Prostate gland (tissue), 2 donors: ENCODE results near the gene YIF1A. TPM values are rescaled to one million over a fixed set of nuclear protein-coding genes. Genes with fewer than 3 reads are reported as not detected.

Experiments
- DNase-seq: peaks from one replicate; pipeline ENCODE4 v3.0.0-alpha.2; 2019; ENCODE audit warnings: low spot score
- H3K27ac ChIP-seq, 2 donors: fragments of 200-600 bp; sonication (generic); 2 replicates each; pipeline ENCODE4 v1.5.1; 2017 to 2019
- H3K27me3 ChIP-seq: fragments of 200-600 bp; sonication (generic); replicated peaks from 2 replicates; pipeline ENCODE4 v1.5.1; 2019; ENCODE audit not compliant: insufficient read depth
- H3K36me3 ChIP-seq, 2 donors: fragments of 200-600 bp; sonication (generic); 1 replicate in 1 of 2; 2 replicates in 1 of 2; pipeline versions ENCODE4 v1.5.1 to v1.8.1; 2017 to 2019
- H3K4me1 ChIP-seq: fragments of 200-600 bp; sonication (generic); replicated peaks from 2 replicates; pipeline ENCODE4 v1.5.1; 2019
- H3K4me3 ChIP-seq, 2 donors: fragments of 200-600 bp; sonication (generic); 2 replicates each; pipeline ENCODE4 v1.5.1; 2017 to 2019
- H3K9me3 ChIP-seq: fragments of 200-600 bp; sonication (generic); 2 replicates; pipeline ENCODE4 v1.5.1; 2017
- POLR2A ChIP-seq: fragments of 450-650 bp; IDR thresholded peaks from one replicate; pipeline ENCODE4 v1.6.1; 2016; ENCODE audit warnings: antibody characterized with exemption, mild to moderate bottlenecking
- POLR2AphosphoS5 ChIP-seq: sonication (generic); formaldehyde crosslinking; IDR thresholded peaks from one replicate; pipeline ENCODE4 v1.6.1; 2017; ENCODE audit warnings: antibody characterized with exemption
- WGBS: methylation state at CpG from one replicate; pipeline ENCODE4 v1.1.5; 2018; 5-methylcytosine and 5-hydroxymethylcytosine counted together
- intact Hi-C: fragments of 100-400 bp; cut with DNase I; formaldehyde crosslinking; loops from one replicate; pipeline ENCODE4 v1.14.2; 2022
- total RNA-seq, 2 donors: library from RNA; depleted of rRNA; stranded (reverse); fragments of >200 nt; gene quantifications; one replicate each; pipeline ENCODE4 v1.1.0, GENCODE V29; 2016
- TF ChIP-seq, protein P1 (sequence below), 4 experiments: fragments of 200-600 bp in 2 of 4; fragments of 450-650 bp in 2 of 4; sonication (generic) in 2 of 4; IDR thresholded peaks; 1 replicate in 3 of 4; 2 replicates in 1 of 4; pipeline ENCODE4 v1.5.1; 2016 to 2019; ENCODE audit warnings: antibody characterized with exemption in 4 of 4, mild to moderate bottlenecking in 2 of 4, moderate library complexity in 2 of 4

Gene YIF1A, protein sequence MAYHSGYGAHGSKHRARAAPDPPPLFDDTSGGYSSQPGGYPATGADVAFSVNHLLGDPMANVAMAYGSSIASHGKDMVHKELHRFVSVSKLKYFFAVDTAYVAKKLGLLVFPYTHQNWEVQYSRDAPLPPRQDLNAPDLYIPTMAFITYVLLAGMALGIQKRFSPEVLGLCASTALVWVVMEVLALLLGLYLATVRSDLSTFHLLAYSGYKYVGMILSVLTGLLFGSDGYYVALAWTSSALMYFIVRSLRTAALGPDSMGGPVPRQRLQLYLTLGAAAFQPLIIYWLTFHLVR
- 100 to 1,000 TPM in 1 of 2 donors, 10 to 100 TPM in 1; 92.6 to 112 TPM for total RNA-seq

DNA sequence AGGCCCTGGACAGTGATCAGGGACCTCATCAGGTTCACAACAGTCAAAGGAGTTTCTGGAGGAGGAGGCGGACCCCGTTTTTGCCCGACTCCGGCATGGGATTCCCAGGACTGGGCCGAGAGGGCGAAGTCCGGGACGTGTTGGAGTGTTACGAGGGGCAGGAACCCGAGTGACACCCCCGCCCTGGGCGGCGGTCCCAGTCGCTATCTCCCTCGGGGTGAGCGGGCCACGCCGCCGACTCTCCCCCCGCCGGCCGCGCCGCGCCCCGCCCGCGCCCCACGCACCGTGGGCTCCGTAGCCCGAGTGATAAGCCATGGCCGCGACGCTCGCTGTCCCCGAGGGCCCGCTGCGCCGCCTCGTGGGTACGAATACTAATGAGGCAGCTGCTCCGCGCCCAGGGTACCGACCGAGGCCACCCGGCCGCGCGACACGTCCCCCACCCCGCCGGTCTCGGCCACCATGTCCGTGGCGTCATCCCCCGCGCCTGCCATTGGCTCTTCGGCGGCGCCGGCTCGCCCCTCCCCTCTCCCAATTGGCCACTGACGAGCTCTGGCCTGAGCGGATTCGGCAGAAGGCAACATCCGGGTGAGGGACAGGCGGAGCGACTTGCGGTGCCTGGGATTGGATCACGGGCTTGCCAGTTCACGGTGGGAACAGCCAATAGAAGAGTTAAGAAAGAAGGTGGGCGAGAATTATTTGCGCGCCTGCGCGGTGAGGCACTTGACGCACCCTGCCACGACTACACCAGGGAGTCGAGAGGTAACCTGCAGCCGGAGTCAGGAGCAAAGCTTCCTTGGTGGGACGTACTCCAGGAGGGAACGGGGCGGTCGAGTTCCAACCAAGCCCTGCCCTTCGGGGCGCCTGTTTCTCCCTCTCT is at the start of gene YIF1A:
YIF1A (minus strand) TSS at position 473 of the 877 bp plus-strand sequence; CDS start at position 315, 158 bp downstream.
- intact Hi-C loops = no loop called here
- peak; percentile 82 for TF ChIP-seq POLR2A
- peak; percentile 98 for TF ChIP-seq POLR2AphosphoS5
- TF ChIP-seq, protein P1, sequence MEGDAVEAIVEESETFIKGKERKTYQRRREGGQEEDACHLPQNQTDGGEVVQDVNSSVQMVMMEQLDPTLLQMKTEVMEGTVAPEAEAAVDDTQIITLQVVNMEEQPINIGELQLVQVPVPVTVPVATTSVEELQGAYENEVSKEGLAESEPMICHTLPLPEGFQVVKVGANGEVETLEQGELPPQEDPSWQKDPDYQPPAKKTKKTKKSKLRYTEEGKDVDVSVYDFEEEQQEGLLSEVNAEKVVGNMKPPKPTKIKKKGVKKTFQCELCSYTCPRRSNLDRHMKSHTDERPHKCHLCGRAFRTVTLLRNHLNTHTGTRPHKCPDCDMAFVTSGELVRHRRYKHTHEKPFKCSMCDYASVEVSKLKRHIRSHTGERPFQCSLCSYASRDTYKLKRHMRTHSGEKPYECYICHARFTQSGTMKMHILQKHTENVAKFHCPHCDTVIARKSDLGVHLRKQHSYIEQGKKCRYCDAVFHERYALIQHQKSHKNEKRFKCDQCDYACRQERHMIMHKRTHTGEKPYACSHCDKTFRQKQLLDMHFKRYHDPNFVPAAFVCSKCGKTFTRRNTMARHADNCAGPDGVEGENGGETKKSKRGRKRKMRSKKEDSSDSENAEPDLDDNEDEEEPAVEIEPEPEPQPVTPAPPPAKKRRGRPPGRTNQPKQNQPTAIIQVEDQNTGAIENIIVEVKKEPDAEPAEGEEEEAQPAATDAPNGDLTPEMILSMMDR (IDR thresholded peaks at IDR 0.05) = no peak

DNA sequence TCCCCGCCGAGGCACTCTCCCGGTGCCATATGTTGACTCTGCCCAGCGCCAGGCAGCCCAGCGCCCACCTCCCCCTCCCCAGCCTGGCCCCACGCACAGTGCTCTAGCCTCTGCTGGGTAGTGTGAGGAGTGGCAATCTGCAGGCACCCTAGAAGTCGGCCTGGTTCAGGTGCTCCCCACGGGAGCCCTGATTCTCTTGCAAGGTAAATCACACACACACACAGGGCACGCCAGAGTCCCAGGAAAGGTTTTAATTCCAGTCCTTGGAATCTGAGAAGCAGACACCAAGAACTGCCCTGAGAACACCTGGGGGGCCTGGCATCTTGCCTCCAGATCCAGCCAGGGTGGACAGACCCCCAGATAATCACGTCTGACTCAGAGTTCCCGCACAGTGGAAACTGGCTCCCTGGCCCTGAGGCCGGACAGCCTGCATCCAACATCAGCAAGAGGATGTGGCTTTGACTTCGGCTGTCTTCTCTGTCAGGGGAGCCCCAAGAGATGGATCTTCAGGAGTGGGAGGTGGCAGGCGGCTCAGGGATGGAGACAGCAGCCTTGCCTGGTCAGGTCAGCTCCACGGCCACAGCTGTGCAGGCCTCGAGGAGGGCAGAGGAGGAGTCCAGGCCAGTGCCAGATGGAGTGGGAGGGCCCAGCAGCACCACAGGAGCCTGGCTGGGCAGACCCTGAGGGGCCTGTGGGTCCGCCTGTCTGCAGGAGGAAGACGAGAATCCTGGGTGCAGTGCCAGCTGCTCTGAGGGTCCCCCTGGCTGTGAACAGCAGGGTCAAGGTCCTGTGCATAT is 48.4 kb upstream of the YIF1A start:
- no peaks in the 10 kb centered on the region for H3K27me3 ChIP-seq
- H3K9me3 ChIP-seq = no peaks in the 10 kb centered on the region
- peak overlapping the region; percentile 61 to 75 for H3K27ac ChIP-seq
- peaks cover 13 to 24% of the 10 kb centered on the region in 2 donors for H3K36me3 ChIP-seq
- peaks cover 9% of the 10 kb centered on the region for H3K4me1 ChIP-seq
- WGBS = 39% methylated on average over 17 of the region's 18 CpGs
- no peak overlapping the region for H3K4me3 ChIP-seq
- TF ChIP-seq, protein P1 (IDR thresholded peaks at IDR 0.05) = no peak
- TF ChIP-seq POLR2A (no peak), POLR2AphosphoS5 (no peak)
- no peak for DNase-seq
- intact Hi-C loops = no loop called here

More for the DNA sequence above, at the start of gene YIF1A:
- Histone ChIP-seq H3K36me3 (no peaks in the 10 kb centered on the region), H3K9me3 (no peaks in the 10 kb centered on the region), H3K27me3 (no peaks in the 10 kb centered on the region), H3K4me1 (peaks cover 16% of the 10 kb centered on the region), H3K4me3 (peak within 1 kb of the TSS; percentile 67 to 86), H3K27ac (peak within 1 kb of the TSS; percentile 86 to 90)
- peak; percentile 99 for DNase-seq
- WGBS = under 1% methylated on average over 77 of the region's 87 CpGs

DNA sequence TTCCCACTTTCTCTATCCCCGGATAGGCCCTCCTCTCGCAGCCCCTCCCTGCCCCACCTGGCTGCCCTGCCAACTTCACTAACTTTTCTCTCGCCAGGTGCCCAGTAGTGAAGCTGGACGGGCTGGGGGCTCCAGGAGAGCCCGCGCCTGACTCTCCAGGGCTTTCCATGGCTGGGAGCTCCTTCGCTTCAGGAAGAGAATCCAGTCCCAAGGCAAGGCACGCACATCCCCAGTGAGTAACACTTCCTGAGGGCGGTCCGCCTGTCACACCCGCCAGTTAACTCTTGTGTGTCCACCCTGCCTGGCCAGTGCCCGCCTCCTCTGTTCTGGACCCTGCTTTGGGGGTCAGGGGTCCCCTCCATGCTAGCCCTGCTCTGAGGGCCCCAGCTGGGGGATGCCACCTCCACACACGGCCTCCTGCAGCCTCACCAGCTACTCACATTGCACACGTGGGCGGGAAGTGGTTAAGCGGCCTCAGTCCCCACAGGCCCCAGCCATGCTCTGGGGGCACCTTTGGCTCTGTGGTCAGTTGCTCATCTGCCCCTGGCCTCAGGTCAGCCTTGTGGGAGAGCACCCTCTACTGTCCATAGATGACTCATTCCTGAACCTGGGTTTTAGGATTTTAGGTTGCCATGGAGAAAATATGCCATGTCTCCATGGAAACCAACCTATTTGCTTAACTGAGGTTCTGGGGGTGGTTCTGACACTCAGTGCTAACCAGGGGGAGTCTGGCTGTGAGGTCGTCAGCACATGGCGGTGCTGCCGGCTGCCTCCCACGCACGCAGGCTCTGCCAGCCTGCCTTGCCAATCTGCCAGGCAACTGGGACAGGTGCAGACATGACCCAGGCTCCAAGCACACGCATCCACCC is 47.5 kb upstream of the YIF1A start, which contains the start of gene RIN1:
RIN1 (minus strand) TSS at position 201 of the 869 bp plus-strand sequence; CDS start at position 169, 32 bp downstream.
- TF ChIP-seq, protein P1 (IDR thresholded peaks at IDR 0.05) = peak in 2 of 4 experiments; percentile 26 to 37
- TF ChIP-seq POLR2AphosphoS5 = peak; percentile 47
- no peak for TF ChIP-seq POLR2A
- Histone ChIP-seq H3K4me1 (peaks cover 9% of the 10 kb centered on the region), H3K27me3 (no peaks in the 10 kb centered on the region), H3K36me3 (peaks cover 10 to 20% of the 10 kb centered on the region in 2 donors), H3K4me3 (peak within 1 kb of the TSS; percentile 39 to 48), H3K27ac (peak within 1 kb of the TSS; percentile 61 to 75), H3K9me3 (no peaks in the 10 kb centered on the region)
- 4% methylated on average over 20 of the region's 22 CpGs for WGBS
- intact Hi-C loops = no loop called here
- DNase-seq = no peak
